Aorta (tissue), 5 donors: ENCODE measurements around the gene KRT73. TPM values are rescaled to one million over a fixed set of nuclear protein-coding genes. Genes with fewer than 3 reads are reported as not detected.
"Not testable (repeated sequence)": the region's sequence is repeated elsewhere in the genome, so short reads cannot be mapped to it uniquely, and the experiment has no call there.

Source experiments
- ATAC-seq: fragments of 200-7000 bp; cut with Tn5 transposase; one replicate; pipeline ENCODE4 v1.9.1; 2022; ENCODE audit warnings: moderate library complexity; ENCODE audit not compliant: low FRiP score
- DNase-seq, 2 donors: peaks; one replicate each; pipeline ENCODE4 v3.0.0-alpha.2; 2020
- H3K27ac ChIP-seq, 2 donors: one replicate each; pipeline ENCODE4 v1.5.1; 2013; ENCODE audit warnings: low read length in 2 of 2, mild to moderate bottlenecking in 2 of 2, moderate library complexity in 2 of 2, control low read depth in 1 of 2, inconsistent platforms in 1 of 2, low read depth in 1 of 2
- H3K27me3 ChIP-seq, 2 donors: one replicate each; pipeline ENCODE4 v1.6.1; 2013; ENCODE audit warnings: control low read depth in 1 of 2, low read length in 1 of 2, mild to moderate bottlenecking in 1 of 2, moderate library complexity in 1 of 2; ENCODE audit not compliant: insufficient read depth in 2 of 2, control insufficient read depth in 1 of 2
- H3K36me3 ChIP-seq, 2 donors: one replicate each; pipeline ENCODE4 v1.6.1; 2013; ENCODE audit warnings: control low read depth in 1 of 2, low read length in 1 of 2, mild to moderate bottlenecking in 1 of 2; ENCODE audit not compliant: insufficient read depth in 2 of 2, control insufficient read depth in 1 of 2
- H3K4me1 ChIP-seq, 2 donors: one replicate each; pipeline ENCODE4 v1.6.1; 2013; ENCODE audit warnings: low read length in 2 of 2, control low read depth in 1 of 2, mild to moderate bottlenecking in 1 of 2, moderate library complexity in 1 of 2; ENCODE audit not compliant: insufficient read depth in 2 of 2, control insufficient read depth in 1 of 2
- H3K4me3 ChIP-seq, 2 donors: one replicate each; pipeline ENCODE4 v1.5.1; 2013; ENCODE audit warnings: low read length in 2 of 2, control low read depth in 1 of 2, mild to moderate bottlenecking in 1 of 2
- H3K9me3 ChIP-seq: one replicate; pipeline ENCODE4 v1.6.1; 2013; ENCODE audit warnings: mild to moderate bottlenecking, low read length; ENCODE audit not compliant: control insufficient read depth
- WGBS, 2 donors: extraction: QIAGEN DNeasy Blood & Tissue Kit; methylation state at CpG; one replicate each; pipeline ENCODE4 v1.1.7; 2013; 5-methylcytosine and 5-hydroxymethylcytosine counted together
- intact Hi-C, 2 donors: fragments of 100-400 bp; cut with DNase I; formaldehyde crosslinking; loops; one replicate each; pipeline versions ENCODE4 v1.14.2 to v1.15.0; 2022
- polyA plus RNA-seq, 2 donors: library from polyadenylated mRNA; stranded (reverse); fragments of 200-250 nt; gene quantifications; one replicate each; pipeline ENCODE4 v1.2.3, GENCODE V29; 2013
- total RNA-seq, 2 donors: library from RNA; stranded (reverse); fragmentation: NEBNext Ultra II Directional; extraction: Animal tissue kit (Norgen Biotek cat#: 25700); gene quantifications; one replicate each; pipeline ENCODE4 v1.2.1, GENCODE V29; 2021
- donor health status: healthy with polysubstance abuse.
- donor health status: Bipolar disorder and iron deficiency.
- donor health status: DM: no; HTN: no; CAD: no.
- donor health status: DM: no; HTN: no; CAD: no.
- donor health status: DM: yes; HTN: yes; CAD: no.

KRT73 gene
- total and polyA plus RNA-seq, 4 donors, result not detected

GRCh38 chr12:52601671-52602070 is 16.7 kb downstream of the KRT73 start:
- Histone ChIP-seq H3K27me3 (no peaks in the 10 kb centered on the region), H3K9me3 (peaks cover 2% of the 10 kb centered on the region), H3K4me1 (no peaks in the 10 kb centered on the region), H3K27ac (no peak overlapping the region), H3K4me3 (no peak overlapping the region), H3K36me3 (no peaks in the 10 kb centered on the region)
- 69% methylated on average over 4 of the region's 4 CpGs for WGBS, 2 donors
- intact Hi-C loops, result no loop called here
- no peak for DNase-seq
- no peak for ATAC-seq

- intact Hi-C loops, result no loop called here
- ATAC-seq, result no peak
- Histone ChIP-seq H3K27ac (no peak within 1 kb of the TSS), H3K4me1 (no peaks in the 10 kb centered on the region), H3K27me3 (no peaks in the 10 kb centered on the region), H3K9me3 (peaks cover 2% of the 10 kb centered on the region), H3K36me3 (no peaks in the 10 kb centered on the region), H3K4me3 (no peak within 1 kb of the TSS)
- no peak for DNase-seq
- WGBS, 2 donors, result 17 to 22% methylated on average over 48 of the region's 48 CpGs
Measured at GRCh38 chr12:52600941-52601481, 17.3 kb downstream of the KRT73 start, which contains the start of gene KRT72. TSS of gene KRT72 (minus strand) at chr12:52601463. CDS start at chr12:52601452, 11 bp downstream.

- Histone ChIP-seq H3K9me3 (peaks cover 2% of the 10 kb centered on the region), H3K36me3 (no peaks in the 10 kb centered on the region), H3K4me3 (no peak overlapping the region), H3K27ac (no peak overlapping the region), H3K27me3 (no peaks in the 10 kb centered on the region), H3K4me1 (no peaks in the 10 kb centered on the region)
- ATAC-seq (no peak), DNase-seq (no peak)
- WGBS, 2 donors, result 84 to 90% methylated on average over 12 of the region's 12 CpGs
- intact Hi-C loops, result no loop called here
Measured at GRCh38 chr12:52600475-52600874, 17.9 kb downstream of the KRT73 start.

- H3K27me3 ChIP-seq, result no peaks in the 10 kb centered on the region
- H3K36me3 ChIP-seq, result no peaks in the 10 kb centered on the region
- no peak overlapping the region for H3K27ac ChIP-seq
- H3K9me3 ChIP-seq, result peaks cover 2% of the 10 kb centered on the region
- H3K4me3 ChIP-seq, result no peak overlapping the region
- no peak for ATAC-seq
- 58% methylated on average over 2 of the region's 2 CpGs for WGBS, 2 donors
- no peak for DNase-seq
- no peaks in the 10 kb centered on the region for H3K4me1 ChIP-seq
- intact Hi-C loops, result no loop called here
Measured at GRCh38 chr12:52600071-52600470, 18.3 kb downstream of the KRT73 start.

GRCh38 chr12:52598966-52599365 is 19.4 kb downstream of the KRT73 start:
- no peak for ATAC-seq
- intact Hi-C loops, result no loop called here
- WGBS, 2 donors, result 91 to 94% methylated on average over 5 of the region's 5 CpGs
- Histone ChIP-seq H3K9me3 (peaks cover 2% of the 10 kb centered on the region), H3K36me3 (no peaks in the 10 kb centered on the region), H3K27ac (no peak overlapping the region), H3K4me1 (no peaks in the 10 kb centered on the region), H3K4me3 (no peak overlapping the region), H3K27me3 (no peaks in the 10 kb centered on the region)
- DNase-seq, result no peak

GRCh38 chr12:52594237-52594636 is 24.1 kb downstream of the KRT73 start:
- ATAC-seq, result not testable (repeated sequence)

GRCh38 chr12:52591521-52591920 is 26.8 kb downstream of the KRT73 start:
- H3K9me3 ChIP-seq, result no peaks in the 10 kb centered on the region
- H3K4me3 ChIP-seq, result no peak overlapping the region
- H3K27me3 ChIP-seq, result no peaks in the 10 kb centered on the region
- intact Hi-C loops, result no loop called here
- no peaks in the 10 kb centered on the region for H3K36me3 ChIP-seq
- no peak overlapping the region for H3K27ac ChIP-seq
- ATAC-seq (no peak), DNase-seq (no peak)
- whole genome bisulfite sequencing, 2 donors, result 88 to 91% methylated on average over 11 of the region's 11 CpGs
- no peaks in the 10 kb centered on the region for H3K4me1 ChIP-seq

More at GRCh38 chr12:52594237-52594636, 24.1 kb downstream of the KRT73 start:
- H3K4me1 ChIP-seq, intact Hi-C loops, H3K27me3 ChIP-seq, DNase-seq, H3K36me3 ChIP-seq, H3K4me3 ChIP-seq, H3K9me3 ChIP-seq, H3K27ac ChIP-seq: not testable (repeated sequence)
- 80 to 86% methylated on average over 4 of the region's 4 CpGs for WGBS, 2 donors

GRCh38 chr12:52590021-52590420 is 28.3 kb downstream of the KRT73 start:
- Histone ChIP-seq H3K4me1 (no peaks in the 10 kb centered on the region), H3K27ac (no peak overlapping the region), H3K27me3 (no peaks in the 10 kb centered on the region), H3K36me3 (no peaks in the 10 kb centered on the region), H3K4me3 (no peak overlapping the region), H3K9me3 (no peaks in the 10 kb centered on the region)
- DNase-seq (no peak), ATAC-seq (no peak)
- intact Hi-C loops, result no loop called here
- WGBS, 2 donors, result 93 to 97% methylated on average over 6 of the region's 6 CpGs

- DNase-seq (no peak), ATAC-seq (no peak)
- intact Hi-C loops, result loop anchor here (5.0 to 10.0 kb wide), 2 partner anchors 387 to 435 kb away; no protein-coding TSS in a partner anchor
- no peaks in the 10 kb centered on the region for H3K36me3 ChIP-seq
- no peaks in the 10 kb centered on the region for H3K27me3 ChIP-seq
- WGBS, 2 donors, result 78 to 84% methylated on average over 17 of the region's 17 CpGs
- no peak overlapping the region for H3K27ac ChIP-seq
- no peaks in the 10 kb centered on the region for H3K9me3 ChIP-seq
- H3K4me3 ChIP-seq, result no peak overlapping the region
- H3K4me1 ChIP-seq, result no peaks in the 10 kb centered on the region
Measured at GRCh38 chr12:52587563-52587962, 30.8 kb downstream of the KRT73 start.
